Measurements from ENCODE around the gene FAM184A.

FAM184A gene

GRCh38 chr6:119071576-119071975, 6.9 kb downstream of the FAM184A start:
- DNase-seq (ENCODE audit: low read depth), result no peak

GRCh38 chr6:119067091-119067490, 11.4 kb downstream of the FAM184A start:
- no peak for TF ChIP-seq CTCF (IDR thresholded peaks at IDR 0.05; ENCODE audit: control insufficient read depth, extremely low read depth, insufficient read depth)
- no peak overlapping the region for H3K4me3 ChIP-seq (ENCODE audit: low read depth, low read length)
- DNase-seq (ENCODE audit: low read depth), result no peak

More at GRCh38 chr6:119071576-119071975, 6.9 kb downstream of the FAM184A start:
- no peak for TF ChIP-seq CTCF (IDR thresholded peaks at IDR 0.05; ENCODE audit: control insufficient read depth, extremely low read depth, insufficient read depth)
- H3K4me3 ChIP-seq (ENCODE audit: low read depth, low read length), result no peak overlapping the region

DNA sequence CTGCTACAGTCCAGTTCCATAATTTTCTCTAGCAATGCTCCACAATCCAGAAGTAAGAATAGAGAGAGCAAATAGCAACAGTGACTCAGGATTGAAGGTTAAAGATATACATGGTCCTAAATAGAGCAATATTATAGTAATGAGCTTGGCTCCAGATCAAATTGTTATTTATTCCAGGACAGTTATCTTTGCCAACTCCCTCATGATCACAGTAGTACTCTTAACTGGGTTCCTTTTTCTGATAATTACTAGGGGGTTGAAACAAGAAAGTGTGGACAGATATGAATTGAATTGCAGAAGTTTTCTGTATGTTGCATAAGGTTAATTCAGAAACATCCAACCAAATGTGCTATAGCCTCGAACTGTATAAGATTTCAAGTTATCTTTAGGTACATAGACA, 11.9 kb downstream of the FAM184A start:
- no peak overlapping the region for H3K4me3 ChIP-seq (ENCODE audit: low read depth, low read length)
- no peak for TF ChIP-seq CTCF (IDR thresholded peaks at IDR 0.05; ENCODE audit: control insufficient read depth, extremely low read depth, insufficient read depth)
- no peak for DNase-seq (ENCODE audit: low read depth)

GRCh38 chr6:119065955-119066354, 12.5 kb downstream of the FAM184A start:
- no peak for TF ChIP-seq CTCF (IDR thresholded peaks at IDR 0.05; ENCODE audit: control insufficient read depth, extremely low read depth, insufficient read depth)
- no peak overlapping the region for H3K4me3 ChIP-seq (ENCODE audit: low read depth, low read length)
- DNase-seq (ENCODE audit: low read depth), result no peak

DNA sequence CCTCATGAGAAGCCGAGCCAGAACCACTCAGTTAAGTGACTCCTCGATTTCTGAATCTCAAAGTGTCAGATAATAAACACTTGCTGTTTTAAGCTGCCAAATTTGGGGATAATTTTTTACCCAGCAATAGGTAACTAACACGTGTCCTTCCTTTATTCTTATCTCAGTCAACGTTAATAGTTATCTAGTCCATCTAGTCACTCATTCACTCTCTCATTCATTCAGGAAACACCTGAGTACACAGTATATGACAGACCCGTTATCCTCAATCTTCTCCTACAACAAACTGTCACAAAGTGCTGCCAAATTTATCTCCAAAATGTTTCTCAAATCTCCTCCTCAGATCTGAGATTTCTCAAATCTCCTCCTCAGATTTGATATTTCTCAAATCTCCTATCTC, 13.1 kb downstream of the FAM184A start:
- no peak overlapping the region for H3K4me3 ChIP-seq (ENCODE audit: low read depth, low read length)
- TF ChIP-seq CTCF (IDR thresholded peaks at IDR 0.05; ENCODE audit: control insufficient read depth, extremely low read depth, insufficient read depth), result no peak
- DNase-seq (ENCODE audit: low read depth), result no peak

DNA sequence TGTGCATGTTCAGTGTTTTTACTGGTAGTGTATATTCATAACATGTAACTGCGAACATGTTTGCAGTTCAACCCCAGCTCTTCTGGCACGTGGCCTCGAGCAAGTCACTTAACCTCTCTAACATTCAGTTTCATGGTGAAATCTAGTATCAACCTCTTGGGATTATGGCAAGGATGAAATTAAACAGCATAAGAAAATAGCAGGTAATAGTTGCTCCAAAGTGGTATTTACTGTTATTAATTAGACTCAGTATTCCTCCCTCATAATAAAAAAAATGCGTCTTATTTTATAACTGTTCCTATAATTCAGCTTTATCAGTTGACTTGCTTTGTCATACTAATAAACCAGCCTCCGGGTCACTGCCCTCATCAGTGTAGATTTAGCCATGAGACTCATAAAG, 15.0 kb downstream of the FAM184A start:
- no peak for TF ChIP-seq CTCF (IDR thresholded peaks at IDR 0.05; ENCODE audit: control insufficient read depth, extremely low read depth, insufficient read depth)
- no peak for DNase-seq (ENCODE audit: low read depth)
- H3K4me3 ChIP-seq (ENCODE audit: low read depth, low read length), result no peak overlapping the region

DNA sequence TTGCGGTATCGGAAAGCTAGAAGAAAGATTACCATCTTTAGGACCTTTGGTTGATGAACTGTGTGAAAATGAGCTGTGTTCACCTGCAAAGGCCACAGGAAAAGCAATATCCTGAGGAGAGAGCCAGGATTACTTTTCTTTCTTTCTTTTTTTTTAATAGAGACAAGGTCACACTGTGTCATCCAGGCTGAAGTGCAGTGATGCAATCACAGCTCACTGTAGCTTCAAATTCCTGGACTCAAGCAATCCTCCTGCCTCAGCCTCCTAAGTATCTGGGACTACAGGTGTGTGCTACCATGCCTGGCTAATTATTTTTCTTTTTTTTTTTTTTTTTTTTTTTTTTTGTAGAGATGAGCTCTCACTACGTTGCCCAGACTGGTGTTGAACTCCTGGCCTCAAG, 17.2 kb downstream of the FAM184A start:
- TF ChIP-seq CTCF (IDR thresholded peaks at IDR 0.05; ENCODE audit: control insufficient read depth, extremely low read depth, insufficient read depth), result no peak
- DNase-seq (ENCODE audit: low read depth), result no peak

More for the DNA sequence above, 17.2 kb downstream of the FAM184A start:
- H3K4me3 ChIP-seq (ENCODE audit: low read depth, low read length), result no peak overlapping the region
